ENCODE measurements around the gene XIAP.

XIAP gene

GRCh38 chrX:123961268-123962005 is 101.6 kb downstream of the XIAP start, which contains the start of gene STAG2:
Gene STAG2, plus strand, starts transcription at chrX:123961706. Its CDS starts 60,922 bp downstream, at chrX:124022628.
- DNase-seq: peak; percentile 70

GRCh38 chrX:123962006-123962467 is 102.2 kb downstream of the XIAP start:
- no peak for DNase-seq

GRCh38 chrX:123962794-123963373 is 103.0 kb downstream of the XIAP start:
- DNase-seq: peak; percentile 89
